C4-2B (cell line): ENCODE results near the gene RIMBP3C.

ENCODE experiments used
- ZFX ChIP-seq: fragments of 450-650 bp; IDR thresholded peaks from 2 replicates; pipeline ENCODE4 v1.6.1; 2017
- TF ChIP-seq, protein P1 (sequence below): fragments of 450-650 bp; conservative IDR thresholded peaks from 2 replicates; pipeline ENCODE4 v1.5.1; 2017; ENCODE audit warnings: mild to moderate bottlenecking

GRCh38 chr22:21564411-21564810 lies 13.2 kb upstream of the RIMBP3C start:
- TF ChIP-seq, protein P1, sequence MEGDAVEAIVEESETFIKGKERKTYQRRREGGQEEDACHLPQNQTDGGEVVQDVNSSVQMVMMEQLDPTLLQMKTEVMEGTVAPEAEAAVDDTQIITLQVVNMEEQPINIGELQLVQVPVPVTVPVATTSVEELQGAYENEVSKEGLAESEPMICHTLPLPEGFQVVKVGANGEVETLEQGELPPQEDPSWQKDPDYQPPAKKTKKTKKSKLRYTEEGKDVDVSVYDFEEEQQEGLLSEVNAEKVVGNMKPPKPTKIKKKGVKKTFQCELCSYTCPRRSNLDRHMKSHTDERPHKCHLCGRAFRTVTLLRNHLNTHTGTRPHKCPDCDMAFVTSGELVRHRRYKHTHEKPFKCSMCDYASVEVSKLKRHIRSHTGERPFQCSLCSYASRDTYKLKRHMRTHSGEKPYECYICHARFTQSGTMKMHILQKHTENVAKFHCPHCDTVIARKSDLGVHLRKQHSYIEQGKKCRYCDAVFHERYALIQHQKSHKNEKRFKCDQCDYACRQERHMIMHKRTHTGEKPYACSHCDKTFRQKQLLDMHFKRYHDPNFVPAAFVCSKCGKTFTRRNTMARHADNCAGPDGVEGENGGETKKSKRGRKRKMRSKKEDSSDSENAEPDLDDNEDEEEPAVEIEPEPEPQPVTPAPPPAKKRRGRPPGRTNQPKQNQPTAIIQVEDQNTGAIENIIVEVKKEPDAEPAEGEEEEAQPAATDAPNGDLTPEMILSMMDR: no peak
- no peak for TF ChIP-seq ZFX
